ENCODE measurements around the gene EOGT. TPM values are rescaled to one million over a fixed set of nuclear protein-coding genes. Genes with fewer than 3 reads are reported as not detected.

EOGT gene
- total and polyA plus RNA-seq, 10 of the 15 experiments (the other 5 are each of a cell fraction or from before 2014, with no cell fraction given), result 3.5 to 16.5 (median 8.3) TPM

DNA sequence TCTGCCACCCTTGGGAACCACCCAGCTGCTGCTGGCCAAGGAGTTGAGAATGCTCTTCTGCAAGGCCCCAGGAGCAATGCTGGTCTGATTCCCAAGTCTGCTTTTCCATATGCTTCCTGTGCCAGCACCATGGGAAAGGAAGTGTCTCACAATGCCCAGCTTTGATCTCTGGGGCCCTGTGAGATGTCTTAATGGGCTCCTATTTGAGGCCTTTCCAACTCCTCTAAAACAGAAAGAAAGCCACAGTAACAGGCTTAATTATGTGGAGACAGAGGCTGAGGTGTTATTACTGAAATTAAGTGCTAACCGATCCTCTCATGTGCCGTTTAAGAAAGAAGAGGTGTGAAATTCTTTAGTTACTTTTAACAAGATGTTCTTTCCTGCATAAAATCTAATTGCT, 4.5 kb downstream of the EOGT start (continued):
- TF ChIP-seq SMAD1 (IDR thresholded peaks at IDR 0.05; ENCODE audit: low read depth, partially characterized antibody) (no peak), MEF2B (IDR thresholded peaks at IDR 0.05; ENCODE audit: partially characterized antibody, poor library complexity, severe bottlenecking) (peak; percentile 53), CHD4 (IDR thresholded peaks at IDR 0.05) (no peak), ZNF207 (IDR thresholded peaks at IDR 0.05; ENCODE audit: borderline replicate concordance) (no peak), ZZZ3 (IDR thresholded peaks at IDR 0.05; ENCODE audit: control insufficient read depth, insufficient read length, low read depth) (no peak), SP1 (IDR thresholded peaks at IDR 0.05; ENCODE audit: low read depth, low read length) (no peak), MYC (IDR thresholded peaks at IDR 0.05; ENCODE audit: insufficient read depth, insufficient read length, insufficient replicate concordance, low read length, severe bottlenecking) (no peak), POLR2AphosphoS2 (IDR thresholded peaks at IDR 0.05; ENCODE audit: low read depth, low read length) (no peak), GATAD2B (conservative IDR thresholded peaks at IDR 0.05; ENCODE audit: low read depth) (0 out of 2 replicates have a peak, but pooled peaks have one; percentile 44), TAF1 (IDR thresholded peaks at IDR 0.05; ENCODE audit: borderline replicate concordance, low read depth, low read length) (no peak), LARP7 (IDR thresholded peaks at IDR 0.05) (no peak), PAX5 (IDR thresholded peaks at IDR 0.05; ENCODE audit: borderline replicate concordance, low read depth, low read length) (no peak), DPF2 (IDR thresholded peaks at IDR 0.05) (peak; percentile 87; the same call in 1 of the 2 replicates), NFYB (IDR thresholded peaks at IDR 0.05; ENCODE audit: insufficient read depth, low read depth, low read length) (no peak), KLF5 (IDR thresholded peaks at IDR 0.05; ENCODE audit: partially characterized antibody) (no peak), FOXM1 (IDR thresholded peaks at IDR 0.05; ENCODE audit: low read depth, low read length) (no peak), RB1 (IDR thresholded peaks at IDR 0.05; ENCODE audit: borderline replicate concordance) (no peak), NRF1 (conservative IDR thresholded peaks at IDR 0.05; ENCODE audit: low read depth, low read length) (no peak), BRCA1 (IDR thresholded peaks at IDR 0.05; ENCODE audit: low read depth, low read length) (no peak), NR2C2 (IDR thresholded peaks at IDR 0.05; ENCODE audit: borderline replicate concordance, control insufficient read depth, insufficient read length, low read depth) (no peak), BCL11A (IDR thresholded peaks at IDR 0.05; ENCODE audit: low read depth, low read length) (peak; percentile 61; the same call in 1 of the 2 replicates), RAD51 (IDR thresholded peaks at IDR 0.05) (peak; percentile 51; the same call in 1 of the 2 replicates), POLR2AphosphoS5 (IDR thresholded peaks at IDR 0.05; ENCODE audit: low read length) (no peak), NR2C1 (IDR thresholded peaks at IDR 0.05) (no peak), ZSCAN29 (IDR thresholded peaks at IDR 0.05) (no peak)
- TF ChIP-seq, protein P1, sequence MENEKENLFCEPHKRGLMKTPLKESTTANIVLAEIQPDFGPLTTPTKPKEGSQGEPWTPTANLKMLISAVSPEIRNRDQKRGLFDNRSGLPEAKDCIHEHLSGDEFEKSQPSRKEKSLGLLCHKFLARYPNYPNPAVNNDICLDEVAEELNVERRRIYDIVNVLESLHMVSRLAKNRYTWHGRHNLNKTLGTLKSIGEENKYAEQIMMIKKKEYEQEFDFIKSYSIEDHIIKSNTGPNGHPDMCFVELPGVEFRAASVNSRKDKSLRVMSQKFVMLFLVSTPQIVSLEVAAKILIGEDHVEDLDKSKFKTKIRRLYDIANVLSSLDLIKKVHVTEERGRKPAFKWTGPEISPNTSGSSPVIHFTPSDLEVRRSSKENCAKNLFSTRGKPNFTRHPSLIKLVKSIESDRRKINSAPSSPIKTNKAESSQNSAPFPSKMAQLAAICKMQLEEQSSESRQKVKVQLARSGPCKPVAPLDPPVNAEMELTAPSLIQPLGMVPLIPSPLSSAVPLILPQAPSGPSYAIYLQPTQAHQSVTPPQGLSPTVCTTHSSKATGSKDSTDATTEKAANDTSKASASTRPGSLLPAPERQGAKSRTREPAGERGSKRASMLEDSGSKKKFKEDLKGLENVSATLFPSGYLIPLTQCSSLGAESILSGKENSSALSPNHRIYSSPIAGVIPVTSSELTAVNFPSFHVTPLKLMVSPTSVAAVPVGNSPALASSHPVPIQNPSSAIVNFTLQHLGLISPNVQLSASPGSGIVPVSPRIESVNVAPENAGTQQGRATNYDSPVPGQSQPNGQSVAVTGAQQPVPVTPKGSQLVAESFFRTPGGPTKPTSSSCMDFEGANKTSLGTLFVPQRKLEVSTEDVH (IDR thresholded peaks at IDR 0.05; ENCODE audit: low read depth, partially characterized antibody), result peak; percentile 18
- TF ChIP-seq, protein P2, sequence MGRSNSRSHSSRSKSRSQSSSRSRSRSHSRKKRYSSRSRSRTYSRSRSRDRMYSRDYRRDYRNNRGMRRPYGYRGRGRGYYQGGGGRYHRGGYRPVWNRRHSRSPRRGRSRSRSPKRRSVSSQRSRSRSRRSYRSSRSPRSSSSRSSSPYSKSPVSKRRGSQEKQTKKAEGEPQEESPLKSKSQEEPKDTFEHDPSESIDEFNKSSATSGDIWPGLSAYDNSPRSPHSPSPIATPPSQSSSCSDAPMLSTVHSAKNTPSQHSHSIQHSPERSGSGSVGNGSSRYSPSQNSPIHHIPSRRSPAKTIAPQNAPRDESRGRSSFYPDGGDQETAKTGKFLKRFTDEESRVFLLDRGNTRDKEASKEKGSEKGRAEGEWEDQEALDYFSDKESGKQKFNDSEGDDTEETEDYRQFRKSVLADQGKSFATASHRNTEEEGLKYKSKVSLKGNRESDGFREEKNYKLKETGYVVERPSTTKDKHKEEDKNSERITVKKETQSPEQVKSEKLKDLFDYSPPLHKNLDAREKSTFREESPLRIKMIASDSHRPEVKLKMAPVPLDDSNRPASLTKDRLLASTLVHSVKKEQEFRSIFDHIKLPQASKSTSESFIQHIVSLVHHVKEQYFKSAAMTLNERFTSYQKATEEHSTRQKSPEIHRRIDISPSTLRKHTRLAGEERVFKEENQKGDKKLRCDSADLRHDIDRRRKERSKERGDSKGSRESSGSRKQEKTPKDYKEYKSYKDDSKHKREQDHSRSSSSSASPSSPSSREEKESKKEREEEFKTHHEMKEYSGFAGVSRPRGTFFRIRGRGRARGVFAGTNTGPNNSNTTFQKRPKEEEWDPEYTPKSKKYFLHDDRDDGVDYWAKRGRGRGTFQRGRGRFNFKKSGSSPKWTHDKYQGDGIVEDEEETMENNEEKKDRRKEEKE (IDR thresholded peaks at IDR 0.05), result no peak
- TF ChIP-seq, protein P3, sequence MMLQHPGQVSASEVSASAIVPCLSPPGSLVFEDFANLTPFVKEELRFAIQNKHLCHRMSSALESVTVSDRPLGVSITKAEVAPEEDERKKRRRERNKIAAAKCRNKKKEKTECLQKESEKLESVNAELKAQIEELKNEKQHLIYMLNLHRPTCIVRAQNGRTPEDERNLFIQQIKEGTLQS (IDR thresholded peaks at IDR 0.05; ENCODE audit: borderline replicate concordance, extremely low read depth, low read depth, low read length), result no peak

All from GM12878 (cell line).